SK-N-SH (cell line): ENCODE data around the gene CPOX. TPM values are rescaled to one million over a fixed set of nuclear protein-coding genes. Genes with fewer than 3 reads are reported as not detected.
"Not testable (repeated sequence)": the region's sequence is repeated elsewhere in the genome, so short reads cannot be mapped to it uniquely, and the experiment has no call there.

ENCODE experiments used
- CTCF ChIA-PET: fragments of 300-600, 350-600 bp; formaldehyde crosslinking; extraction: SDS; loops from one replicate; lab custom pipeline; 2021; lab: Yijun Ruan, JAX
- POLR2A ChIA-PET: fragments of 350-600 bp; sonication (Branson Sonifier 250); formaldehyde crosslinking; extraction: SDS; loops from one replicate; lab custom pipeline; 2020; ENCODE audit warnings: antibody characterized with exemption, inconsistent platforms; lab: Yijun Ruan, JAX
- DNase-seq: peaks from one replicate; pipeline ENCODE4 v3.0.0; 2012
- H2AFZ ChIP-seq: fragments of 200-600 bp; sonication (generic); 2 replicates; pipeline ENCODE4 v1.8.1; 2016; ENCODE audit warnings: antibody characterized with exemption, mild to moderate bottlenecking, low read depth
- H3F3A ChIP-seq: fragments of 200-600 bp; sonication (generic); replicated peaks from 2 replicates; pipeline ENCODE3; 2016; ENCODE audit warnings: antibody characterized with exemption, mild to moderate bottlenecking; ENCODE audit not compliant: insufficient read depth
- H3K27ac ChIP-seq, 2 experiments: fragments of 200-500 bp in 1 of 2; fragments of 200-600 bp in 1 of 2; sonication (Bioruptor generic) in 1 of 2; sonication (generic), shearing (Covaris generic) in 1 of 2; 2 replicates each; pipeline versions ENCODE4 v1.5.1 to v1.6.1; 2014 to 2016; ENCODE audit warnings: low read depth in 2 of 2, inconsistent platforms in 1 of 2, low read length in 1 of 2, mild to moderate bottlenecking in 1 of 2, mixed read lengths in 1 of 2
- H3K27me3 ChIP-seq: fragments of 200-600 bp; sonication (generic), shearing (Covaris generic); 2 replicates; pipeline ENCODE4 v1.6.1; 2016; ENCODE audit warnings: mixed run types; ENCODE audit not compliant: insufficient read depth
- H3K36me3 ChIP-seq, 2 experiments: fragments of 200-500 bp in 1 of 2; fragments of 200-600 bp in 1 of 2; sonication (Bioruptor generic) in 1 of 2; sonication (generic) in 1 of 2; replicated peaks in 1 of 2; 2 replicates each; pipeline versions ENCODE3 to v1.5.1; 2014 to 2016; ENCODE audit warnings: low read length in 1 of 2, mild to moderate bottlenecking in 1 of 2; ENCODE audit not compliant: insufficient read depth in 2 of 2, control insufficient read depth in 1 of 2
- H3K4me1 ChIP-seq, 2 experiments: fragments of 200-500 bp in 1 of 2; fragments of 200-600 bp in 1 of 2; sonication (Bioruptor generic) in 1 of 2; sonication (generic), shearing (Covaris generic) in 1 of 2; 2 replicates each; pipeline versions ENCODE4 v1.5.1 to v1.6.1; 2014 to 2016; ENCODE audit warnings: low read depth in 1 of 2, low read length in 1 of 2, mixed run types in 1 of 2; ENCODE audit not compliant: insufficient read depth in 2 of 2, control insufficient read depth in 1 of 2
- H3K4me2 ChIP-seq: fragments of 200-600 bp; sonication (generic), shearing (Covaris generic); 2 replicates; pipeline ENCODE4 v1.6.1; 2017; ENCODE audit warnings: mixed run types
- H3K4me3 ChIP-seq, 2 experiments: fragments of 200-500 bp in 1 of 2; fragments of 200-600 bp in 1 of 2; sonication (Bioruptor generic) in 1 of 2; sonication (generic), shearing (Covaris generic) in 1 of 2; 2 replicates each; pipeline versions ENCODE4 v1.5.1 to v1.8.1; 2014 to 2016; ENCODE audit warnings: low read depth in 2 of 2, inconsistent platforms in 1 of 2, low read length in 1 of 2, mild to moderate bottlenecking in 1 of 2, mixed read lengths in 1 of 2, moderate library complexity in 1 of 2
- H3K79me2 ChIP-seq: fragments of 200-600 bp; sonication (generic); 2 replicates; pipeline ENCODE4 v1.8.1; 2017; ENCODE audit warnings: mild to moderate bottlenecking; ENCODE audit not compliant: insufficient read depth
- H3K9ac ChIP-seq: fragments of 200-600 bp; sonication (generic); 2 replicates; pipeline ENCODE4 v1.6.1; 2017; ENCODE audit warnings: mixed run types
- H3K9me2 ChIP-seq: fragments of 200-600 bp; sonication (generic); 2 replicates; pipeline ENCODE4 v1.6.1; 2017; ENCODE audit warnings: mixed run types
- H3K9me3 ChIP-seq: fragments of 200-600 bp; sonication (generic); 2 replicates; pipeline ENCODE4 v1.6.1; 2017; ENCODE audit warnings: mixed run types, mild to moderate bottlenecking, moderate library complexity
- H4K20me1 ChIP-seq: fragments of 200-600 bp; sonication (generic); 2 replicates; pipeline ENCODE4 v1.6.1; 2017; ENCODE audit warnings: mild to moderate bottlenecking, mixed run types; ENCODE audit not compliant: insufficient read depth
- EP300 ChIP-seq, 2 experiments: IDR thresholded peaks; 2 replicates each; pipeline versions ENCODE4 v1.4.0 to v1.6.1; 2012; ENCODE audit warnings: borderline replicate concordance in 1 of 2, low read depth in 1 of 2, low read length in 1 of 2
- EZH2phosphoT487 ChIP-seq: fragments of 200-600 bp; sonication (generic); IDR thresholded peaks from 2 replicates; pipeline ENCODE4 v1.6.1; 2017; ENCODE audit warnings: low read depth, mixed run types, mild to moderate bottlenecking, antibody characterized with exemption, moderate library complexity, borderline replicate concordance
- FOXJ3 ChIP-seq: sonication (generic); formaldehyde crosslinking; IDR thresholded peaks from 2 replicates; pipeline ENCODE4 v1.5.1; 2020; ENCODE audit warnings: mild to moderate bottlenecking, missing genetic modification reagents
- MXI1 ChIP-seq: IDR thresholded peaks from 2 replicates; pipeline ENCODE4 v1.6.1; 2012; ENCODE audit warnings: mild to moderate bottlenecking, low read depth, low read length, improper control_type of control experiment
- RCOR1 ChIP-seq: fragments of 150-350 bp; IDR thresholded peaks from 2 replicates; pipeline ENCODE4 v1.6.1; 2017; ENCODE audit warnings: antibody characterized with exemption, low read length
- RFX5 ChIP-seq: IDR thresholded peaks from 2 replicates; pipeline ENCODE4 v1.6.1; 2012; ENCODE audit warnings: mild to moderate bottlenecking, improper control_type of control experiment, low read length
- RXRA ChIP-seq: IDR thresholded peaks from 2 replicates; pipeline ENCODE4 v1.4.0; 2012; ENCODE audit warnings: low read depth, mild to moderate bottlenecking, borderline replicate concordance
- SIN3A ChIP-seq: IDR thresholded peaks from 2 replicates; pipeline ENCODE4 v1.6.1; 2012; ENCODE audit warnings: low read depth, mild to moderate bottlenecking, low read length, moderate library complexity, borderline replicate concordance
- TAF1 ChIP-seq: IDR thresholded peaks from 2 replicates; pipeline ENCODE4 v1.6.1; 2012; ENCODE audit warnings: low read depth, mild to moderate bottlenecking, low read length, moderate library complexity, borderline replicate concordance
- TEAD4 ChIP-seq: IDR thresholded peaks from 2 replicates; pipeline ENCODE4 v1.4.0; 2012; ENCODE audit warnings: mild to moderate bottlenecking, borderline replicate concordance; ENCODE audit not compliant: insufficient read depth
- YY1 ChIP-seq: IDR thresholded peaks from 2 replicates; pipeline ENCODE4 v1.4.0; 2012; ENCODE audit warnings: low read depth, mild to moderate bottlenecking
- WGBS: methylation state at CpG from one replicate; pipeline ENCODE4 v1.1.6; 2017; ENCODE audit warnings: low lambda C conversion rate; 5-methylcytosine and 5-hydroxymethylcytosine counted together
- polyA plus RNA-seq, 3 experiments: library from polyadenylated mRNA; depleted of rRNA; stranded (reverse); fragments of >200 nt; gene quantifications; 2 replicates each; pipeline ENCODE4 v1.2.3, GENCODE V29; 2012
- TF ChIP-seq, protein P1 (sequence below): IDR thresholded peaks from 2 replicates; pipeline ENCODE4 v1.4.0; 2012; ENCODE audit warnings: low read depth, borderline replicate concordance

Gene CPOX
- polyA plus RNA-seq, 1 of the 3 experiments (the other 2 are of a cell fraction), result 36.7 TPM

- 86% methylated on average over 2 of the region's 2 CpGs for WGBS
- H3K27ac ChIP-seq, result no peak overlapping the region
- TF ChIP-seq RCOR1 (no peak), MXI1 (no peak), FOXJ3 (CRISPR knock-in tag) (no peak), EP300 (IDR thresholded peaks at IDR 0.05; ENCODE audit: borderline replicate concordance in 1 of 2, low read depth in 1 of 2, low read length in 1 of 2) (no peak), TAF1 (no peak), RXRA (no peak)
- TF ChIP-seq, all 33 proteins: peak for 0
- Histone ChIP-seq H3K27me3 (peaks cover 5% of the 10 kb centered on the region; the same call in 1 of the 2 replicates), H3K4me3 (no peak overlapping the region), H3K4me1 (no peaks in the 10 kb centered on the region), H3F3A (no peaks in the 10 kb centered on the region), H3K9me3 (no peaks in the 10 kb centered on the region), H3K36me3 (no peaks in the 10 kb centered on the region), H3K9me2 (no peaks in the 10 kb centered on the region), H3K4me2 (no peak overlapping the region), H4K20me1 (no peaks in the 10 kb centered on the region), H2AFZ (no peak overlapping the region), H3K9ac (no peak overlapping the region), H3K79me2 (no peaks in the 10 kb centered on the region)
- POLR2A ChIA-PET, result no interaction called here
- CTCF ChIA-PET, result interaction anchor here (0.6 to 1.2 kb wide), 2 partner anchors 11 to 1876 kb away, joined by 3 to 4 read pairs; no protein-coding TSS in a partner anchor
- no peak for DNase-seq
Measured at GRCh38 chr3:98560911-98561310, 32.5 kb downstream of the CPOX start.

DNA sequence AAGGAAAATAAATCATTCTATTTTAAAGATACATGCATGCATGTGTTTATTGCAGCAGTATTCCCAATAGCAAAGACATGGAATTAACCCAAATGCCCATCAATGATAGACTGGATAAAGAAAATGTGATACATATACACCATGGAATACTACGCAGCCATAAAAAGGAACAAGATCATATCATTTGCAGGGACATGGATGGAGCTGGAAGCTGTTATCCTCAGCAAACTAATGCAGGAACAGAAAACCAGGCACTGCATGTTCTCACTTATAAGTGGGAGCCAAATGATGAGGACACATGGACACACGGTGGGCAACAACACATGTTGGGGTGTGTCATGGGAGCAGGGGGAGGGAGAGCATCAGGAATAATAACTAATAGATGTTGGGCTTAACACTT, 33.6 kb downstream of the CPOX start:
- DNase-seq, H3K9ac ChIP-seq, H2AFZ ChIP-seq, H3K4me3 ChIP-seq, H3K27ac ChIP-seq, H3K9me2 ChIP-seq, H3F3A ChIP-seq, H4K20me1 ChIP-seq, H3K36me3 ChIP-seq, H3K27me3 ChIP-seq, H3K79me2 ChIP-seq, H3K9me3 ChIP-seq, H3K4me1 ChIP-seq, H3K4me2 ChIP-seq, POLR2A ChIA-PET: not testable (repeated sequence)
- CTCF ChIA-PET, result interaction anchor here (1.2 to 1.4 kb wide), 2 partner anchors 12 to 42 kb away, joined by 3 read pairs; no protein-coding TSS in a partner anchor
- 47% methylated on average over 2 of the region's 2 CpGs for WGBS

DNA sequence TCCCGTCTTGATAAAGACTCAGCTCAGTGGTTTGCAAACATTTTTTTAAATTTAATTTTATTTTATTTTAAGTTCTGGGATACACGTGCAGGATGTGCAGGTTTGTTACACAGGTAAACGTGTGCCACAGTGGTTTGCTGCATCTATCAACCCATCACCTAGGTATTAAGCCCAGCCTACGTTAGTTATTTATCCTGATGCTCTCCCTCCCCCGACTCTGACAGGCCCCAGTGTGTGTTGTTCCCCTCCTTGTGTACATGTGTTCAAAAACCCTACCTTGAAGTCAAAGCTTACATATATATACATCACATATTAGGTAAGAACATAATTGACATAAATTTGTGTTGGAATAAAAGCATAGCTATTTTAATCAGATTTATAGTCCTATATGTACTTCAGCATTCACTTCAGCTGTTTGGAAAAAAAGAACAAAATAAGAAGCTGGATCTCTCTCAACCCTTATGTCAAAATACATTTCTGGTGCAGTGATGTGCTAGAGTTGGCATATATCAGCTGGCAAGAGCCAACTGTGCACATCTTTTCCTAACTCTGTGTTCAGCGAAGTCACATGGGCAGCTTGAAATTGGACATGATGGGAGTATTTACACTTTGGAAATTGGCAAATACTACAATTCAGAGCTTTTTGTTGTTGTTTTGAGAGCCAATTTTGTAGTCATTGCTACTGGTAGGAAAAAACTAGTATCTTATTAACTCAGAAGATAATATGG, 35.1 kb downstream of the CPOX start:
- no peak for DNase-seq
- Histone ChIP-seq H3K79me2 (no peaks in the 10 kb centered on the region), H3K9ac (no peak overlapping the region), H3K9me3 (no peaks in the 10 kb centered on the region), H3K4me2 (no peak overlapping the region), H3F3A (no peaks in the 10 kb centered on the region), H3K27me3 (peaks cover 5% of the 10 kb centered on the region; the same call in 1 of the 2 replicates), H4K20me1 (no peaks in the 10 kb centered on the region), H2AFZ (no peak overlapping the region), H3K36me3 (no peaks in the 10 kb centered on the region), H3K27ac (no peak overlapping the region), H3K9me2 (no peaks in the 10 kb centered on the region), H3K4me3 (no peak overlapping the region), H3K4me1 (no peaks in the 10 kb centered on the region)
- 1% methylated on average over 6 of the region's 6 CpGs for WGBS
- no peak for TF ChIP-seq RFX5
- no peak for TF ChIP-seq RXRA
- no peak for TF ChIP-seq SIN3A
- TF ChIP-seq TEAD4, result no peak
- TF ChIP-seq YY1, result no peak
- TF ChIP-seq EZH2phosphoT487, result no peak
- TF ChIP-seq, protein P1, sequence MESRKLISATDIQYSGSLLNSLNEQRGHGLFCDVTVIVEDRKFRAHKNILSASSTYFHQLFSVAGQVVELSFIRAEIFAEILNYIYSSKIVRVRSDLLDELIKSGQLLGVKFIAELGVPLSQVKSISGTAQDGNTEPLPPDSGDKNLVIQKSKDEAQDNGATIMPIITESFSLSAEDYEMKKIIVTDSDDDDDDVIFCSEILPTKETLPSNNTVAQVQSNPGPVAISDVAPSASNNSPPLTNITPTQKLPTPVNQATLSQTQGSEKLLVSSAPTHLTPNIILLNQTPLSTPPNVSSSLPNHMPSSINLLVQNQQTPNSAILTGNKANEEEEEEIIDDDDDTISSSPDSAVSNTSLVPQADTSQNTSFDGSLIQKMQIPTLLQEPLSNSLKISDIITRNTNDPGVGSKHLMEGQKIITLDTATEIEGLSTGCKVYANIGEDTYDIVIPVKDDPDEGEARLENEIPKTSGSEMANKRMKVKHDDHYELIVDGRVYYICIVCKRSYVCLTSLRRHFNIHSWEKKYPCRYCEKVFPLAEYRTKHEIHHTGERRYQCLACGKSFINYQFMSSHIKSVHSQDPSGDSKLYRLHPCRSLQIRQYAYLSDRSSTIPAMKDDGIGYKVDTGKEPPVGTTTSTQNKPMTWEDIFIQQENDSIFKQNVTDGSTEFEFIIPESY, result no peak
- CTCF ChIA-PET, result interaction anchor here (0.6 to 1.4 kb wide), 3 partner anchors 21 to 466 kb away, joined by 3 read pairs; no protein-coding TSS in a partner anchor
- POLR2A ChIA-PET, result no interaction called here
